Measurements from ENCODE around the gene SLC35A3.

Gene SLC35A3

DNA sequence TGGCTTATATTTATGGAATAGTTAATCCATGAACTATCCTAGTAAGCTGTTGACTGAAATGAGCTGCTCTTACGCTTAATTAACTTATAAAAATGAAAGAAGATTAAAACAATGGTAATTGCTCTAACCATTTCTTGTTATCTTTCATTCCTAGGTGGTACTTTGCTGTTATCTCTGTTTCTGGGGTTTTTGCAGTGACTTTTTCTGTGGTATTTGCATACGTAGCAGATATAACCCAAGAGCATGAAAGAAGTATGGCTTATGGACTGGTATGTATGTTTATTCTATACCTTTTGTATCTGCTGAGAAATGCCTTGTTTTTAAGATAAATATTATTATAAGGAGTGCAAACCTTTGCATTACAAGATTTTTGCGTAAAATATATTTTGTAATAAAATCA, 91.9 kb downstream of the SLC35A3 start:
- no peak overlapping the region for H3K4me3 ChIP-seq (ENCODE audit: low read depth, low read length)
- TF ChIP-seq, protein P1, sequence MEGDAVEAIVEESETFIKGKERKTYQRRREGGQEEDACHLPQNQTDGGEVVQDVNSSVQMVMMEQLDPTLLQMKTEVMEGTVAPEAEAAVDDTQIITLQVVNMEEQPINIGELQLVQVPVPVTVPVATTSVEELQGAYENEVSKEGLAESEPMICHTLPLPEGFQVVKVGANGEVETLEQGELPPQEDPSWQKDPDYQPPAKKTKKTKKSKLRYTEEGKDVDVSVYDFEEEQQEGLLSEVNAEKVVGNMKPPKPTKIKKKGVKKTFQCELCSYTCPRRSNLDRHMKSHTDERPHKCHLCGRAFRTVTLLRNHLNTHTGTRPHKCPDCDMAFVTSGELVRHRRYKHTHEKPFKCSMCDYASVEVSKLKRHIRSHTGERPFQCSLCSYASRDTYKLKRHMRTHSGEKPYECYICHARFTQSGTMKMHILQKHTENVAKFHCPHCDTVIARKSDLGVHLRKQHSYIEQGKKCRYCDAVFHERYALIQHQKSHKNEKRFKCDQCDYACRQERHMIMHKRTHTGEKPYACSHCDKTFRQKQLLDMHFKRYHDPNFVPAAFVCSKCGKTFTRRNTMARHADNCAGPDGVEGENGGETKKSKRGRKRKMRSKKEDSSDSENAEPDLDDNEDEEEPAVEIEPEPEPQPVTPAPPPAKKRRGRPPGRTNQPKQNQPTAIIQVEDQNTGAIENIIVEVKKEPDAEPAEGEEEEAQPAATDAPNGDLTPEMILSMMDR (IDR thresholded peaks at IDR 0.05; ENCODE audit: low read depth, low read length), result no peak

DNA sequence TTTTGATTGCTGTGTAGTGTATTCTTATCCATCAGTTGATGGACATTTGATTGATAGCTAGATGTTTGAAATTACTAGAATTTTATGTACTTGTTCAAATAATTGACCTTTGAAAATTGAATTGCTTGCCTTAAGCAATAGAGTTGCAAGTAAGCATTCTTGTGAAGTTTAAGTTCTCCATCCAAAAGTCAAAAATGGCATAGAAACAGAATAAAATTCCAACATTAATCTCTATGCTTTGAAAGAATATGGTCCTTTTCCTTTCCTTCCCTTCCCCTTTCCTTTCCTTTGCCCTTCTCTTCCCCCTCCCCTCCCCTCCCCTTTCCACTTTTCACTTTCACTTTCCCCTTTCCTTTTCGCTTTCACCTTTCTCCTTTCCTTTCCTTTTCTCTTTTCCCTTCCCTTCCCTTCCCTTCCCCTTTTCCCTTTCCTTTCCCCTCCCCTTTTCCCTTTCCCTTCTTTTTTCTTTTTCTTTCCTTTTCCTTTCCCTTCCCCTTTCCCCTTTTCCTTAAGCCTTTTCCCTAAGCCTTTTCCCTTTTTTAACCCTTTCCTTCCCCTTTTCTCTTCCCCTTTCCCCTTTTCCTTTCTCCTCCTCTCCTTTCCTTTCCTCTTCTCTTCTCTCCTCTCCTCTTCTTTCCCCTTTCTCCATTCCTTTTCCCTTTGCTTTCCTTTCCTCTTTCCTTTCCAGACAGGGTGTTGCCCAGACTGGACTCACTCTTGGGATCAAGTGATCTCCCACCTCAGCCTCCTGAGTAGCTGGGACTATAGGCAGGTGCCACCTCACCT, 95.6 kb downstream of the SLC35A3 start:
- H3K4me3 ChIP-seq (ENCODE audit: low read depth, low read length), result no peak overlapping the region
- TF ChIP-seq, protein P1 (IDR thresholded peaks at IDR 0.05; ENCODE audit: low read depth, low read length), result no peak

DNA sequence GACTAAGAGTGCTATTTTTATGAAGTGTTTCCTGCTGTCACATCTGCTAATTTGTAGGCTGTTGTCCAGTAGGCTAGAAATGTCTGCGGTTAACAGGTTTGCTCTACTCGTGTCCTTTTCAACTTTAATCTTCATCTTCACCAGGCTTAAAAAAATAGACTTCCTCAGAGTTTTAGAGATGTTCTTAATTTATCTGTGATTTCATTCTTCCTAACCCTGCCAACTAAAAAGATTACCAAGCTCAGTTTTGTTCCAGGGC, 96.1 kb downstream of the SLC35A3 start:
- no peak overlapping the region for H3K4me3 ChIP-seq (ENCODE audit: low read depth, low read length)
- TF ChIP-seq, protein P1 (IDR thresholded peaks at IDR 0.05; ENCODE audit: low read depth, low read length), result no peak

DNA sequence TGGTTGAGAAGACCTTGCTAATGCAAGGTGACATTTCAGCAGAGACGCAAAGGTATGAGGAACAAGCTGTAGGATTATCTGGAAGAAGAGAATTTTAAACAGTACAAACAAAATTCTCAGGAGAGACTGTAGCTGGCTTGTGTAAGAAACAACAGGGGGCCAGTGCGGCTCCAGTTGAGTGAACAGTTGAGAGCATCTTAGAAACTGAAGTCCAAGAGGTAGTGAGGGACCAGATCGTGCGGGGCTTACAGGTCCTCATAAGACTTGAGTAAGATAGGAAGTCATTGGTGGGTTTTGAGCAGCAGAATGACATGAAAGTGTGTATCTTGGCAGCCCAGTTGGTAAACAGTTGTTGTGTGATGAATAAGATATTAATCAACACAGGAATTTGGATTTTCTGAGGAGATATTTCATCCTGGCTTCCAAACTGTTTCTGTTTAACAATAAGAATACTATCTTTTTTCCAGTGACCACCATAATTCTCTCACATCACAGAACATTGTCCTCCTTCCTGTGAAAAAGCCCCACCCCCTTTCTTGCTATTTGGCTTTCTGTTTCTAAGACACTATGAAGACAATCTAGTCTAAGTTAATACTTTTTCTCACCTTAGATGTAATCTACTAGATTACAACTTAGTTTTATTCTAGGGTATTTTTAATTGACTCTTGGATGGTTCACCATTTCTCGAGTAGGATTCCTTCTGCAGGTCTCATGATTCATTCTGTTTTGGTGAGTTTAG, 100.6 kb downstream of the SLC35A3 start:
- TF ChIP-seq, protein P1 (IDR thresholded peaks at IDR 0.05; ENCODE audit: low read depth, low read length), result no peak
- H3K4me3 ChIP-seq (ENCODE audit: low read depth, low read length), result no peak overlapping the region

DNA sequence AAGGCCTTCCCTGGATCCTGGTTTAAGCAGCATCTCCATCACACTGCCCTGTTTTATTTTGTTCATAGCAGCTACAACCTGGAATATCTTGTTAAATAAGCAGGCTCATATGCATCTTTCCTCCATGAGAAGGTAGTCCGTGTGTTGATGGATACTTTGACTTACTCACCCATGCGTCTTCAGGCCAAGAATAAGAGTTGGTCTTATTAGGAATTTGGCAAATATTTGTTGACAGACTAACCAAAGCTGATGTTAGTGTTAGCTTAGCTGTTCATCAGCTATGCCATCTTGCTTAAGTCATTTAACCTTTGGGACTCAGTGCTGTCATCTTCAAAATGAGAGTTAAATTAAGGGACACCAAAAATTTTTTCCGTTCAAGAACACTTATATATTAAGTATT, 103.7 kb downstream of the SLC35A3 start:
- TF ChIP-seq, protein P1 (IDR thresholded peaks at IDR 0.05; ENCODE audit: low read depth, low read length), result no peak

DNA sequence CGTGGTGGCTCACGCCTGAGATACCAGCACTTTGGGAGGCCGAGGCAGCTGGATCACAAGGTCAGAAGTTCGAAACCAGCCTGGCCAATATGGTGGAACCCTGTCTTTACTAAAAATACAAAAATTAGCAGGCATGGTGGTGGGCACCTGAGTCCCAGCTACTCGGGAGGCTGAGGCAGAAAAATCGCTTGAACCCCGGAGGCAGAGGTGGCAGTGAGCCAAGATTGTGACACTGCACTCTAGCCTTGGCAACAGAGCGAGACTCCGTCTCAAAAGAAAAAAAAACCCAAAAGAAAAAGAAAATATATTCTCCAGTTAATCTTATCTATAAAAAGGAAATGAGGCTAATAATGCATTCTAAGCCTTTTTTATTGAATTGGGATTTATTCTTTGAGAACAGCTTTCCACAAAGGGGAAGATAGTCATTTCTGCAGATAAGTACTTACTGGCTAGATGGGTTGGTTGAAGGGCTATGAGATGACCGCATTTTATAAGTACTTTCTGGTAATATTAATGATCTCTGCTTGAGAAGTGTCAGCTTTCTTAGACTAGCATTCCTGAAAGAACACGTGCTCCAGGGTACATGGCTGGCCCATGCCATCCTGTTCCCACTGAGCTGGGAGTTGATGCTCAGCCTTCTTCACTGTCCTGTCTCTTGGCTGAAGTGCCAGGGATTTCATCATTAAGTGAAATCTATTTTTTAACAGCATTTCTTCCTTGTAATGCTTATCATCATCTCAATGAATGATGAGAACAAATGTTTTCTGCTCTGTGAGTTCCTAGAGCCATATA, 105.0 kb downstream of the SLC35A3 start:
- no peak overlapping the region for H3K4me3 ChIP-seq (ENCODE audit: low read depth, low read length)
- TF ChIP-seq, protein P1 (IDR thresholded peaks at IDR 0.05; ENCODE audit: low read depth, low read length), result no peak

More for the DNA sequence above, 103.7 kb downstream of the SLC35A3 start:
- H3K4me3 ChIP-seq (ENCODE audit: low read depth, low read length), result no peak overlapping the region
